ENCODE measurements around the gene SCN9A.

GRCh38 chr2:166211079-166211478, 164.7 kb downstream of the SCN9A start:
- TF ChIP-seq, protein P1, sequence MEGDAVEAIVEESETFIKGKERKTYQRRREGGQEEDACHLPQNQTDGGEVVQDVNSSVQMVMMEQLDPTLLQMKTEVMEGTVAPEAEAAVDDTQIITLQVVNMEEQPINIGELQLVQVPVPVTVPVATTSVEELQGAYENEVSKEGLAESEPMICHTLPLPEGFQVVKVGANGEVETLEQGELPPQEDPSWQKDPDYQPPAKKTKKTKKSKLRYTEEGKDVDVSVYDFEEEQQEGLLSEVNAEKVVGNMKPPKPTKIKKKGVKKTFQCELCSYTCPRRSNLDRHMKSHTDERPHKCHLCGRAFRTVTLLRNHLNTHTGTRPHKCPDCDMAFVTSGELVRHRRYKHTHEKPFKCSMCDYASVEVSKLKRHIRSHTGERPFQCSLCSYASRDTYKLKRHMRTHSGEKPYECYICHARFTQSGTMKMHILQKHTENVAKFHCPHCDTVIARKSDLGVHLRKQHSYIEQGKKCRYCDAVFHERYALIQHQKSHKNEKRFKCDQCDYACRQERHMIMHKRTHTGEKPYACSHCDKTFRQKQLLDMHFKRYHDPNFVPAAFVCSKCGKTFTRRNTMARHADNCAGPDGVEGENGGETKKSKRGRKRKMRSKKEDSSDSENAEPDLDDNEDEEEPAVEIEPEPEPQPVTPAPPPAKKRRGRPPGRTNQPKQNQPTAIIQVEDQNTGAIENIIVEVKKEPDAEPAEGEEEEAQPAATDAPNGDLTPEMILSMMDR (IDR thresholded peaks at IDR 0.05 in 2 of 3, conservative IDR thresholded peaks at IDR 0.05 in 1 of 3; ENCODE audit: insufficient read depth in 2 of 3, low read depth in 1 of 3, low read length in 3 of 3), result no peak
- TF ChIP-seq ZNF24 (IDR thresholded peaks at IDR 0.05) (no peak), ZNF184 (CRISPR knock-in tag; IDR thresholded peaks at IDR 0.05) (no peak), SRSF9 (IDR thresholded peaks at IDR 0.05; ENCODE audit: borderline replicate concordance, low read depth, low read length) (no peak), ATF7 (IDR thresholded peaks at IDR 0.05) (no peak), MEIS2 (IDR thresholded peaks at IDR 0.05; ENCODE audit: partially characterized antibody) (no peak), RAD21 (CRISPR knock-in tag; conservative IDR thresholded peaks at IDR 0.05 in 1 of 2, IDR thresholded peaks at IDR 0.05 in 1 of 2) (no peak), ZNF444 (CRISPR knock-in tag; IDR thresholded peaks at IDR 0.05) (no peak)
- TF ChIP-seq, protein P2, sequence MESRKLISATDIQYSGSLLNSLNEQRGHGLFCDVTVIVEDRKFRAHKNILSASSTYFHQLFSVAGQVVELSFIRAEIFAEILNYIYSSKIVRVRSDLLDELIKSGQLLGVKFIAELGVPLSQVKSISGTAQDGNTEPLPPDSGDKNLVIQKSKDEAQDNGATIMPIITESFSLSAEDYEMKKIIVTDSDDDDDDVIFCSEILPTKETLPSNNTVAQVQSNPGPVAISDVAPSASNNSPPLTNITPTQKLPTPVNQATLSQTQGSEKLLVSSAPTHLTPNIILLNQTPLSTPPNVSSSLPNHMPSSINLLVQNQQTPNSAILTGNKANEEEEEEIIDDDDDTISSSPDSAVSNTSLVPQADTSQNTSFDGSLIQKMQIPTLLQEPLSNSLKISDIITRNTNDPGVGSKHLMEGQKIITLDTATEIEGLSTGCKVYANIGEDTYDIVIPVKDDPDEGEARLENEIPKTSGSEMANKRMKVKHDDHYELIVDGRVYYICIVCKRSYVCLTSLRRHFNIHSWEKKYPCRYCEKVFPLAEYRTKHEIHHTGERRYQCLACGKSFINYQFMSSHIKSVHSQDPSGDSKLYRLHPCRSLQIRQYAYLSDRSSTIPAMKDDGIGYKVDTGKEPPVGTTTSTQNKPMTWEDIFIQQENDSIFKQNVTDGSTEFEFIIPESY (CRISPR knock-in tag; IDR thresholded peaks at IDR 0.05), result no peak
